COR-L47 (cell line): ENCODE measurements around the gene MMP13.
"Not testable (repeated sequence)": the region's sequence is repeated elsewhere in the genome, so short reads cannot be mapped to it uniquely, and the experiment has no call there.

Experiments
- DNase-seq: peaks from one replicate; lab custom pipeline; 2025; lab: John Stamatoyannopoulos, UW

Gene MMP13

DNA sequence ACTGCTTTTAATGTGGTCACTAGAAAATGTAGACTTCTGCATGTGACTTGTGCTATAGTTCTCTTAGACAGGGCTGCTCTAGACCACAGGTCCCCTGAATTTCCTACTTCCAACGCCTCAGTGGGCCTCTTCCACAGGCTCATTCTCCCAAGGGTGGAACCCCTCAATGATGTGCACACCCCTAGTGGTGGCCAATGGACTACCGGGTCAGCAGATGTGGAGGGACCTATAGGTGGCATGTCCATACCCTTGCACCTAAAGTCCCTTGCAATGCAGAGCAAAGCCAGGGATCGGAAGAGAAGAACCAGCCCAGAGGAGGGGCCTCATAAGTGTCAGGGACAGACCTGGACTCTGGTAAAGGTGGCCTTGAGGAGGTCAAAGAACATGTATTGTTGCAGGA, 20.0 kb downstream of the MMP13 start:
- DNase-seq = no peak

DNA sequence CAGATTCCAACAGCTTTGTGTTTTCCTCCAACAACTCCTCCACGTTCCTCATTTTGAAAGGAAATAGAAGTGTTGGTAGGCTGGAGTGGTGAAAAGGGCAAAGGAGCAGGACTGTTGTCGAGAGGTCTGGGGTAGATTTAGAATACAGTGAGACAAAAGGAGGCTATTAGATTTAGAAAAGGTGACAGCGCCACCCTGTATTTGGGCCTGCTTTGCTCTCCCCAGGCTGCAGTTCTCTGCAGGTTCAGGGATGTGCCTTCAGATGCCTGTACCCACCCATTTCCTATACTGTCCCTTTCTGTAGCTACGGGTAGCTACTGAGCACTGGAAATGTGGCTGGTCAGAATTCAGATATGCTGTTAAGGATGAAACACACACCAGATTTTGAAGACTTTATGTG, 20.8 kb downstream of the MMP13 start:
- DNase-seq = no peak

DNA sequence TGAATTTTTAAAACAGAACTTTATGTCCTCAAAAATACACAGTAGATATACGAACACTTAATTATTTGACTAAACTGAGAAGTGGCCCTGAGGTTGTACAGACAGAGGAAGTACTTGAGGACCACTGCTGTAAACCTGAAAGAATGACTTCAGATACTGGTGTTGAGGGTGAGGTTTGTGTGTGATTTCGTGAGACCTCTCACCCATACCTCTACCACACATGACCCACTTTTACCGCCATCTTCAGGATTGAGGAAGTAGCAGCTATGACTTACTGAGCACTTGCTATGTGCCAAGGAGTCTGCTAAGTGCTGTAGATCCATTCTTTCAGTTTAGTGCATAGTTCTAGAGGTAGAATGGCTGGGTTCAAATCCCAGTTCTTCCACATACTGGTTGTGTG, 21.9 kb downstream of the MMP13 start:
- no peak for DNase-seq

DNA sequence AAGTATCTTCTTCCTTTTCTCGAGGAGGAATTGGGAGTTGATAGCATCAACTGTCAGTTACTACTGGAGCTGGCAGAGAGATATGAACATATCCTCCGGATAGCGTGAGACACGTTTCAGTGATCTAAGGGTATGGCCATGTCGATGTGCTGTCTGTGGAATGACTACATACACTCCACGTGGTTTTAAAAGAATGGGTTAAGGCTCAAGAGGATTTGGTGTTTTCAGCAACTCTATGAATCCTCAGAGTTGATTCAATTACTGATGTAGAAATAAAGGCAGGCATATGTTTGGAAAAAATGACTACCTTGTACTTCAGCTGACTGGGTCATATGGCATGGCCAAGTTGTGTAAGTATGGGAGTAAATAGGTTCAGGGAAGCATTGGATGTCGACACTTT, 22.9 kb downstream of the MMP13 start:
- DNase-seq = no peak

DNA sequence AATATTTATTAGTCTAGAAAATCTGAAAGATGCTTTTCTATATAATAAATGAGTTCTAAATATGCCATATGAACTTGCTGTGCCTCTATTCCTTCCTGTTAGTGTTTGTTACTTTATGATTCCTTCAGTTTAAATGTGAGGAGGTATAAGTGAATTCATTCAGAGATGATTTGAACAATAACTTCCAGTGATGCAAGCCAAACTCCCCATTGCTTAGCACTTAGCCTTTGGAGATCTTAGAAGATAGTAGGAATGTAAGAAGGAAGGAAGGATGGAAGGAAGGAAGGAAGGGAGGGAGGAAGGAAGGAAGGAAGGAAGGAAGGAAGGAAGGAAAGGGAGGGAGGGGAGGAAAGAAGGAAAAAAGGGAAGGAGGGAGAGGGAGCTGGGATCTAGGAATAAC, 25.1 kb downstream of the MMP13 start:
- DNase-seq = no peak

DNA sequence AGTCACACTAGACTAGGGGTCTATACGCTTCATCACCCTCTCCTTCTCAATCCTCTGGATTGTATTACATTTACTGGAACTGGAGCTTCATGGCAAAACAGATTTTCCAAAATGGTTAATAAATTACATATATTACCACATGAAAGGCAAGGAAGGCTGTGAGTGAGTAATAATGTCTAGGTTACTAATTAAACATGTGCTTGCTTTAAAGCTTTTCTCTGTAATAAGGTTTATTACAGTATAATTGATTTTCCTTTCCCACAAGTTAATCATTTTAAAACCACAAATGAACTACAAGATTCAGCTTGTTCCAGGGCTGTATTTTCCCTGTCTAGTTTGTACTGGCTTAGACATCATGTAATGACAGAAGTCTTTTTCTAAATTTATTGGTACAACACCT, 25.6 kb downstream of the MMP13 start:
- no peak for DNase-seq

DNA sequence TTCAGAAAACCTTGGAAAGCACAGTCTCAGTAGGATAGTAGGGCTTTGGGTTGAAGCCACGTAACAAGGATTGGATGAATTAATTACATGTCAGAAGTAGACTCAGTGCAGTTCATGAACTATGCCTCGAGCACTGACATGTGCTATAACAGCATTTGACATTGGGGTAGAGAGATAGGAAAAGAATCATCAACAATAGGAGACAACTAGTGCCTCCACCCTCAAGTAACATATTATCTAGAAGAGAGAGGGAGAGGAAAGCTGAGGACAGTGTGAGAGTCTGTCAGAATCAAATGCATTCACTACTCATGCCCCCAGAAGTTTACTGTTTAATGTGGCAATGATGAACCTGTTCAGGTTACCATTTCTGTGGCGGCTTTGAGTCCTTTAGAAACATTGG, 26.4 kb downstream of the MMP13 start:
- DNase-seq = no peak

DNA sequence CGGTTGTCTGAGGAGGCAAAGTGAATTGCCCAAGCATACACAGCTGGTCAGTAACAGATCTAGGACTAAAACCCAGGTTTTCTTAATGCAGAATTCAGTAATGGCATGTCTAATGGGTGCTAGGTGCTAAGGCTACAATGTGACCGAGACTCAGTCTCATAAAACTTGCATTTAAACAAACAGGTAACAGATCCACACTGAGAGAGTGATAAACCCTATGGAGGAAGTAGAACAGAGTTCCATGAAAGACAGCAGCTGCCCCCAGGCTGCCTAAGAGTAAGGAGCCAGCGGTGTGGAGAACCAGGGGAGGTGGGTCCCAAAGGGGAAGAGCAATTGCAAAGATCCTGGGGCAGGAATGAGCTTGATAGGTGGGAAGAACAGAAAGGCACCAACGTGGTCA, 27.3 kb downstream of the MMP13 start:
- DNase-seq = no peak

DNA sequence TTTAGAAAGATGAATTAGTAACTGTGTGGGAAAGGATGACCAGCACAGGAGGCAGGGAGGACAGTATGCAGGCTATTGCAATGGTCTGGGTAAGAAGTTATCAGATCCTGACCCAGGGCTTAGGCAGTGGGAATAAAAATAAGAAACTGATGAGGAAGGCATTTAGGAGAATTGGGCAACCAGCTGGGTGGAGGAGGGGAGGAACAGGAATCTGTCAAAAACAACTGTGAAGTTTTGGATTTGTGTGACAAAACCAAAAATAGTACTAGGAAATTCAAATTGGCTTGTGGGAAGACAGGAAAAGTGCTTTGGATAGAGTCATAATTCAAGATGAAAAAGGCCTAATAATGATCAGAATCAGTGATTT, 27.9 kb downstream of the MMP13 start:
- no peak for DNase-seq

DNA sequence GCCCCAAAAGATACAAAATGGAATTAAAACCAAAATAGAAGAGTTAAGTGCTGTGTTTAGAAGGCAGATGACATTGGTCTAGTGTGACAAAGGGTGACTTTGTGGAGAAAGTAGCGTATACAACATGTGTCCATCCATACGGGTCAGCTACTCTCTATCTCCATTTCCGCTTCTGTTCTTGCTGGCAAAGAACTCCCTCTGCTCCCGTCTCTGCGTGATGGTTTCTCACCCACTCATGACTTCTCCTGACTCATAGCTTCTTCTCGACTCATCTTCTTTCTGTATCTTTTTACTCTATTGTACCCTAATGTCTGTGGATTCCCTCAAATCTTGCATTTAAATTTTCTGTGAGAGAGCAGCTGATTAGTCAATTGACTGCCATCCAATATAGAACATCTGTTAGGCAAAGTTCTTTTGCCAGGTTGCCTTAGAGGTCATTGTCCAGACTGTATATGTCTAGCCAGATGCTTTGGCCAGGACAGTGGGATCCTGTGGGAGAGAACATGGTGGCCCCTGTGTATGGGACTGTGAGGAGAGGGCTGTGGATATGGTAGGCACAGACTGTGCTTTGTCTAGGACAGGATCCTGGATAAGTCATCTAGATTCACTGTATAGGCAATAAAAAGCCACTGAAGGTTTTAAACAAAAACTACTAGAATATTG, 28.4 kb downstream of the MMP13 start:
- DNase-seq = no peak

DNA sequence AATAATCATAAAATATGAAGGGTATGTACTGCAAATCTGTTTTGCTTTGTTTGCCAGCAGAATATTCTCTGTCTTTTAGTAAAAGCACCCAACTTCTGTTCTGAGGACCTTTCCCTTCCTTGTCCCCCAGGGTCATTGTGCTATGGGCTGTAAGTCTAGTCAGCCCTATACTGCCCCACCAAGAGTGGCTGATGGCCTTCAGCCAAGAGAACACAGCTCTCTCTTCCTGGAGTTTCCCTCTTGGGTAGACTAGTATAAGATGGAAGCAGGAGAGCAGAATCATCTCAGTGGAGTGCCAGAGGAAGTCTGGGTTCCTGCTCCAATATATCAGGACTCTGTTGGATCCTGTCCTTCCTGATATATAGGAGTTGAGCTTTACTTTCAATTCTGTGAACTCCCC, 29.0 kb downstream of the MMP13 start:
- no peak for DNase-seq

DNA sequence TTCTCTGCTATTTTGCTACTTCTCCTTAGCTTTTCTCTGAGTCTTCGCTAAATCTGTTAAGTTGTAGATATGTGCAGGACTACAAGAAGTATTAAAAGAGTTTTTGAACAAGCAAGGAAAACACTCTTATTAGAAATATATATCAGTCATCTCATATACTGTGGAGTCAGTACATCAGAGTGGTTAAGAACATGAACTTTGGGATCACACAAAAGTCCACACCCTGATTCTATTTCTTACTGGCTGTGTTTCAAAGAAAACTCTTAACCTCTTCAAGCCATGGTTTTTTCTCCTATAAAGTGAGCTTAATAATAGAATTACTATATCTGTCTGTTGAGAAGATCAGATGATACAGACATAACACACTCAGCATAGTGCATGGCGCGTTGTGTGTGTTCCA, 29.5 kb downstream of the MMP13 start:
- no peak for DNase-seq

DNA sequence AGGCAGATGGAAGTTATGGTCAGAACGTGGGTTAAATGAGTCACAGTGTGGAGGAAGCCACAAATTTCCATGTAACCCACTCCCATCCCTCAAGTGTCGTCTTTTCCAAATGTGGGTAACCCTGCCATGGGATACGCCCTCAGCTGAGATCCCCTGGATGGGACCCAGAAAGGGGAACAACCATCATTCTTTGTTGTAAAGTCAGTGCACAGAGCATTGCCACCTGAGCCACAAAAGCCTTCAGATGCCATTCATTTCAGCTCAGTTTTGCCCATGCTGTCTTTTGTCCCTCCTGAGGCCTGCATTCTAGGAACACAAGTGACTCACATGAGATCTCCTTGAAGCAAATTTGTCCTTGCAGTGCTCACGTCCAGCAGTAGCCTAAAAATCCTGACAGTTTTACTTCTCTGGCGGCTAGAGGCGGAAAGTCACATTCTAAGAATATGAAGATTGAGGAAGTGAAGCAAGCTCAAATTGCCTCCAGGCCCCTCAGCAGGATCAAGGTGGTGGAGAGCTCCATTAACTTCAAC, 30.6 kb downstream of the MMP13 start:
- DNase-seq = no peak

DNA sequence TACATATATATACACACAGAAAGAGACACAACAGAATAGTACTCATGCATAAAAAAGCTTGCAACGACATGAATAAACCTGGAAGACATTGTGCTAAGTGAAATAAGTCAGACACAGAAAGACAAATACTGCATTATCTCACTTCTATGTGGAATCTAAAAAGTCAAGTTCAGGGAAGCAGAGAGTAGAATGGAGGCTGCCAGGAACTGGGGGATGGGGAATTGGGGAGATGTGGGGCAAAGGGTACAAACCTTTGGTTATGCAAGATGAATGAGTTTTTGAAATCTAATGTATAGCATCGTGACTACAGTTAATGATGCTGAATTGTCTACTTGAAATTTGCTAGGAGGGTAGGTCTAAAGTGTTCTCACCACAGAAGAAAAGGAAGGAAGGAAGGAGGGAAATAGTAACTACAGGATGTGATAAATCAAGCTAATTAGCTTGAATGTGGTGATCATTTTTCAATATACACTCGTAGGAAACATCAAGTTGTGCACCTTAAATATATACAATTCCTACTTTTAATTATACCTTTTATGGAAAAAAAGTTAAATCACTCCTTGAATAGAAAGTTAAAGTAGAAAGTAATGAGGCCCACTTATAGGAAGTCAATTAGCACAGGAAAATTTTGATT, 33.8 kb downstream of the MMP13 start:
- DNase-seq = no peak

DNA sequence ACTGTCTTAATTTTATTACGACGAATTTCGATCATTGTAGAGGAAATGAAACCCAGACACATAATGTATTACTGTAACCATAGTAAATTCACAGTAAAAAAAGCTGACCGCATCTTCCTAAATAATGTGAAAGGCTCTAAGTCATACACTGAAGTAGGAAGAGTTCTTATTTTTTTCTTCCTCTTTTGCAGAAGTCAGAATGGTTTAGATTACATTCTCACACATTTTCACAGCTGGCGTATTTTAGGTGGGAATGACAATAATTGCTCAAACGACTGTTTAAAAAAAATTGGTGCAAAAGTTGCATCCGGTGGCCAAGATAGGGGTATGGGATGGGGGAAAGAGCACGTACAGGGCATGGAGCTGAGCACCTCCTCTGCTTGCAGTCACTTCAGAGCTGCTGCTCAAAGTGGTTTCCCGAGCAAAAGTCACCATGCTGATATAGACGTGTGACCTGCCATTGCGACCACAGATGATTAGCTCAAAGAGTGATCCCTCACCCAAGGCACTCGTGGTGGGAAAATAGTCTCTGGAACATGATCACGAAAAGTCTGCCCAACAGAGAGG, 35.3 kb downstream of the MMP13 start:
- DNase-seq = no peak

DNA sequence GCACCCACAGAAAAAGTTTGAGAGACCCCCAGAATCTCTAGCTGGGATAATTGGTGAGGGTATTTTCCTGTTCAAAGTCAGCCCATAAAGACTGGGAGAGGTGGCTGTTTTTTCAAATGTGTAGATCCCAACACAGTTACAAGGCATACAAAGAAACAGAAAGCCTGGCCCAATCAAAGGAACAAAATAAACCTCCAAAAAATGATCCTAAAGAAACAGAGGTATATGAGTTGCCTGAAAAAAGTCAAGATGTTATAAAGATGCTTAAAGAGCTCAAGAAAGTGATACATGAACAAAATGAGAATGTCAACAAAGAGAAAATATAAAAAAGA, 40.5 kb downstream of the MMP13 start:
- no peak for DNase-seq

DNA sequence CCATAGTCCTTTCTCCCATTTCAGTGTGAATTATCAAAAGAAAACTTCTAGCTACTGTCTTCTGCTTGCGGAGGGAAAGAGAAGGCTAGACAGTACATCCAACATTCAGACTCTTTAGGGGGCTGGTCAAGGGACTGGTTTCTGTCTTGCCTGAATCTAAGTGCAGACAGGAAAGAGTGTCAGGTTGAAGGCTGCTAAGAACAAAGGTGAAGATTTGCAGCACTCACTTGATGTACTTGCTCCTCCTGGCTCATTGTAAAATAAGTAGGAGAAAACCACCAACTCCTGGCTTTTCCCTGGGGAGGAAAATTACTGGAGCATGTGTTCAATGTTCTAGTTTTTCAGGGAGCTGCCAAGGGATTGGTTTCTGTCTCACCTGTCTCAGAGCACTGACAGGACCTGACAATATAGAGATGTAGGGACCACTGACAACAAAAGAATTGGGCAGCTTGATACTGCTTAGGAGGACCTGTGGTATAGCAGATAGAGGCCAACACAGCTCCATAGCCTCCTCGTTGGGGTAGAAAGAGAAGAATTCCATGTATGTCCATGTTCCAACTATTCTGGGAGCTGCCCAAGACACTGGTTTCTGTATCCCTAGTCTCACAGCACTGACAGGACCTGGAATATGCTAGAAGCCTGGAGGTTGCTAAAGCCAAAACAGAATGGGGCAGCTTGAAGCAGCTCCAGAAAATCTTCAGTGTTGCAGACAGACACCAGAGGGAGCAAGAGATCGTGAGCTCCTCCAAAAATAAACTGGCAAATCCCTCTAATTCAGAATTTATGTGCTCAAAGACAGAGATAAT, 41.1 kb downstream of the MMP13 start:
- no peak for DNase-seq

DNA sequence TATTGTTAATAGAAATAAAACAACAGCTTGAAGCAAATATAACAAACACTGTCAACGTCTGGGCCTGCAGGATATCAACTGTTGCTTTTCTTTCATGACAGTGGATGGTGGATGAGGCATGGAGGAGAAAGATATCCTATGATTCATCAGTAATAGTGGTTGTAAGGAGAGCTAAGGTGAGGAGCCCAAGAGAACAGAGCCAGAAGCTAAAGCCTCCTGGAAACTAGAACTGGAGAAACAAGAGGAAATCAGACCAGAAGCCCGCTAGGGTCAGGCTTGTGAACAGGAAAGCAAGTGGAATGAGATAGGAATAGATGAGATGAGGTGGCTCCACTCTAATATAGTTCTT, 43.1 kb downstream of the MMP13 start:
- DNase-seq = no peak

DNA sequence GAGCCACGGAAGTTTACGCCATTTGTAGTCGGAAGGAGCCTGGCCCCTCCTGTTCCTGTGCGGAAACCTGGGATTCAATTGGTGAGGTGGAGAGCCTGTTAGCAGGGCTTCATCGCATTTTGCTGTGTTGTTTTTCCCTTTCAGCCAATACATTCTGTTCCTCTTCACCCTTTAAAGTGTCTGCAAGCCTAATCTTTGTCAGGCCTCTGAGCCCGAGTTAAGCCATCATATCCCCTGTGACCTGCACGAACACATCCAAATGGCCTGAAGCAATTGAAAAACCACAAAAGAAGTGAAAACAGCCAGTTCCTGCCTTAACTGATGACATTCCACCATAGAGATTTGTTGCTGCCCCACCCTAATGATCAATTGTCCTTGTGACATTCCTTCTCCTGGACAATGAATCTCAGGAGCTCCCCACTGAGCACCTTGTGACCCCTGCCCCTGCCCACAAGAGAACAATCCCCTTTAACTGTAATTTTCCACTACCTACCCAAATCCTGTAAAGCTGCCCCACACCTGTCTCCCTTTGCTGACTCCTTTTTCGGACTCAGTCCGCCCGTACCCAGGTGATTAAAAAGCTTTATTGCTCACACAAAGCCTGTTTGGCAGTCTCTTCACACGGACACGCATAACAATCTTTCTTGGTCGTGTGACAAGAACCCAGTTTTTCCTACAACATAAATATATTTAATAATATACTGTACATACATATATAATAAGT, 43.6 kb downstream of the MMP13 start:
- DNase-seq = no peak

DNA sequence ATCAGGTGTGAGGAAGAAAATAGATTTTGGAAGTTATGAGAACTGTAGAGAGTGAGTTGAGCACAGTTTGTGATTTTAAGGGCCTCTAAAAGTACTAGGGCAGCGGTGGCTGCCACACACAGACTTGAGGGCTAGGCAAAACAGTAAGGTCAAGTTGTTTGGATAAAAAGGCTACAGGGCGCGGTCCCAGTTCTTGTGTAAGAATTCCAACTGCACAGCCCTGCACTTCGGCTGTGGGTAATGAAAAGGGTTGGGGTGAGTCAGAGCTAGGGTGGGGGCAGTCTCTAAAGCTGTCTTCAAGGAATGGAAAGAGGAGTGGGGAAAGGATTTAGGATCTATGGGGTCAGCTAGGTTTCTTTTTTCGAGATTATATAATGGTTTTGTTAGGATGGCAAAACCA, 49.7 kb downstream of the MMP13 start:
- DNase-seq = not testable (repeated sequence)

DNA sequence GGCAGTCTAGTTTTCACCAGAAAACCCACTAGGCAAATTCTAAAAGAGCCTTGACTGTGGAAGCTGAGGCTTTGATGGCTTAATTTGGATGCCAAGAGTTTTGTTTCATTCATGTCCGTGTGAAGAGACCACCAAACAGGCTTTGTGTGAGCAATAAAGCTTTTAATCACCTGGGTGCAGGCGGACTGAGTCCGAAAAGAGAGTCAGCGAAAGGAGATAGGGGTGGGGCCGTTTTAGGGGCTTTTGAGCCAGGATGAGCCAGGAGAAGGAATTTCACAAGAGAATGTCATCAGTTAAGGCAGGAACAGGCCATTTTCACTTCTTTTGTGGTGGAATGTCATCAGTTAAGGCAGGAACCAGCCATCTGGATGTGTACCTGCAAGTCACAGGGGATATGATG, 51.6 kb downstream of the MMP13 start:
- DNase-seq = not testable (repeated sequence)

DNA sequence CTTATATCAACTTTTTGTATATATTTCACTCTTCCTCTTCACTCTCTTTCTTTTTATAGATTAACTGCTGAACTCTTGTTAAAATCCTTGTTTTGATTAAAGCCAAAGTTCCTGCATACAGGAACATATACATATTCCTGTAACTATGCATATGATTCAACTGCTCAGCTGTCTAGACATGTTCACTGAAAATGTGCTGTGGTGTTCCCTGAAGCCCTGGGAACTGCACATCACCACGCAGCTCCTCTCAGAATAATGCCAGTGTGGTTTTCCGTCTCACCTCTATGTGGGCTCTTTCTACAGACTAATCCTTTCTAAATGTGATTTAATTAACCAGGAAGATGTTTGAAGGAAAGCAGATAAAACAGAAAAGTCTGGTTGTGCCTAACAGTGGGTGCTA, 55.2 kb downstream of the MMP13 start:
- no peak for DNase-seq
